Renal cortex interstitium (tissue), 3 donors: Measurements from ENCODE around the gene MRPS24. TPM values are rescaled to one million over a fixed set of nuclear protein-coding genes. Genes with fewer than 3 reads are reported as not detected.

Experiments
- polyA plus RNA-seq, 3 donors: library from polyadenylated mRNA; unstranded; fragments of 120-200 nt; gene quantifications; one replicate each; pipeline ENCODE4 v1.2.1, GENCODE V29; 2013; ENCODE audit not compliant: insufficient read length in 3 of 3

MRPS24 gene
- polyA plus RNA-seq, 3 donors, result 65.3 to 88.8 (median 87.6) TPM

Other genes starting within 250 kb of the MRPS24 start
- gene COA1, start 140.0 kb downstream of the MRPS24 start, polyA plus RNA-seq, result 10 to 100 TPM; 70.9 to 78.0 (median 72.4) TPM
- 10 to 100 TPM; 54.2 to 56.5 (median 55.1) TPM for gene BLVRA, start 110.8 kb downstream of the MRPS24 start, polyA plus RNA-seq
- gene URGCP, start 37.1 kb upstream of the MRPS24 start, polyA plus RNA-seq, result 10 to 100 TPM; 31.1 to 38.6 (median 34.2) TPM
- 10 to 100 TPM; 19.8 to 20.7 (median 20.6) TPM for gene UBE2D4, start 56.9 kb upstream of the MRPS24 start, polyA plus RNA-seq
- gene SPDYE1, start 128.4 kb upstream of the MRPS24 start, polyA plus RNA-seq, result 1 to 10 TPM in 1 of 3 donors, under 1 TPM in 2; 0.40 to 1.7 (median 0.80) TPM
- gene DBNL, start 175.2 kb upstream of the MRPS24 start, polyA plus RNA-seq, result 10 to 100 TPM; 58.4 to 77.5 (median 75.2) TPM
- 1 to 10 TPM in 2 of 3 donors, under 1 TPM in 1; 0.86 to 1.8 (median 1.7) TPM for gene PGAM2, start 196.1 kb upstream of the MRPS24 start, polyA plus RNA-seq
- gene POLM, start 213.0 kb upstream of the MRPS24 start, polyA plus RNA-seq, result 10 to 100 TPM; 19.7 to 36.0 (median 21.2) TPM
- gene AEBP1, start 234.8 kb upstream of the MRPS24 start, polyA plus RNA-seq, result 10 to 100 TPM; 64.9 to 81.7 (median 79.6) TPM